ENCODE data around the gene GPATCH4.

DNA sequence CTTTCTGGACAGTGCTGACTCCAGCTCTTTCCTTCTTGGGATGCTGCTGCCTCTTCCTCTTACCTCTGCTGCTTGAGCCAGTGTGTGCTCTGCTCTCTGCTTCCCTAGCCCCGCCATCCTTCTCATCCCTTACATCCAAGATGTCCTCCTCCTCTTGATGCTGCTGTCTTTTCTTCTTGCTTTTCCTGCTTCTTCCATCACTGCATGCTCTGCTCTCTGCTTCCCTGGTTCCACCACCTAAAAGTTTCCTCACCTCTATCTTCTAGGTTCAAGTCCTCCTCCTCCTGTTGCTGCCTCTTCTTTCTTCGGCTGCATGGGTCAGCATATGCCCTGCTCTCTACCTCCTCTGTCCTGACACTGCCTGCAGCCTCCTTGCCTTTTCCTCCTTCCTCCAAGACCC lies 6.3 kb downstream of the GPATCH4 start:
- TF ChIP-seq CTCF (IDR thresholded peaks at IDR 0.05), result no peak
- TF ChIP-seq POLR2A (IDR thresholded peaks at IDR 0.05), result no peak
- no peak for TF ChIP-seq POLR2AphosphoS5 (IDR thresholded peaks at IDR 0.05)

Data from stomach (tissue), 4 donors.